Mononuclear cell (primary cell): Measurements from ENCODE around the gene TMEM163. TPM values are rescaled to one million over a fixed set of nuclear protein-coding genes. Genes with fewer than 3 reads are reported as not detected.
"Not testable (repeated sequence)": the region's sequence is repeated elsewhere in the genome, so short reads cannot be mapped to it uniquely, and the experiment has no call there.

Experiments
- H3K27me3 ChIP-seq: 2 replicates; pipeline ENCODE4 v1.6.0; 2011; ENCODE audit warnings: low read length, control low read depth; ENCODE audit not compliant: insufficient read depth
- H3K4me1 ChIP-seq: 2 replicates; pipeline ENCODE4 v1.5.1; 2011; ENCODE audit warnings: mild to moderate bottlenecking, low read length, control low read depth; ENCODE audit not compliant: insufficient read depth
- H3K4me3 ChIP-seq: 2 replicates; pipeline ENCODE4 v1.5.1; 2011; ENCODE audit warnings: mild to moderate bottlenecking, low read length, moderate library complexity
- H3K9me3 ChIP-seq: 2 replicates; pipeline ENCODE4 v1.5.1; 2011; ENCODE audit warnings: low read depth, mild to moderate bottlenecking, control low read depth, low read length
- total RNA-seq: library from RNA; depleted of rRNA; stranded (reverse); fragments of >200 nt; gene quantifications from one replicate; pipeline ENCODE4 v1.2.3, GENCODE V29; 2012

The TMEM163 gene
- total RNA-seq, 1 donor, result 0.63 TPM

- Histone ChIP-seq H3K4me3 (no peak overlapping the region), H3K9me3 (no peaks in the 10 kb centered on the region), H3K4me1 (no peaks in the 10 kb centered on the region), H3K27me3 (no peaks in the 10 kb centered on the region)
These were observed 136.8 kb downstream of the TMEM163 start for GRCh38 chr2:134581877-134582546.

DNA sequence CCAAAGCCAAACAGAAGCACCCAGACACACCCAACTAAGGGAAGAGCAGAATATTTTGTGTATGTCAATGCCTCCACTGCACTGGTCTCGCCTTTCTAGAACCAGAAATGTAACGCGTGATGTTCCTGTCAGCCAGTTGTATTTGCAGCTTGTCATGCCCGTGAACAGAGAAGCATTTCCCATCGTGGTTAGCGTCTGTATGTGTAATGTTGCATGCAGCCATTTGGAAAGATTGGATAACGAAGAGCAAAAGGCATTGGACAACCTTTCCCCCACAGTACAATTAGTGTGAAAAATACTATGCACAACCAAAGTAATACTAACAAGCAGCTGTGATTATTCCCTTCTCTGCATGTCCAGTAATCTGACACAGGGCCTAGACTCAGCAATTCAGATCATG, 140.5 kb downstream of the TMEM163 start:
- Histone ChIP-seq H3K4me3 (no peak overlapping the region), H3K9me3 (no peaks in the 10 kb centered on the region), H3K4me1 (no peaks in the 10 kb centered on the region), H3K27me3 (no peaks in the 10 kb centered on the region)

DNA sequence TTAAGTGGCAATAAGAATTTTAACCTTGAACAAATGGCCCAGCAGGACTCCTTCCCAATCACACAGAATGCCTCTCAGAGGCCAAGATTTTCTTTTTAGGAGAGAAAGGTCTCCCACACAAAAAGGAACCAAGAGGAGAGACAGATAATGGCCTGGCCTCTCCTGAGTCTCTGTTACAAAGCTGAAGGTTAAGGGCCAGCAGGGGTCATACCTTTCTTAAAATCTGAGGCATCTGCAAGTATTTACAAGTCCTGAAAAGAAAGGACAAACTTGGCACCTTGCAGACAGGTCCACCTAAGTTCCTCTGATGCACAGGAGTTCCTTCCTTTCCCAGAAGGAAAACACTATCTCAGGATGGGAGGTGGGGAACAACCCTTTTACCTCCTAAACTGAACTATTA, 142.3 kb downstream of the TMEM163 start:
- no peaks in the 10 kb centered on the region for H3K9me3 ChIP-seq
- H3K4me1 ChIP-seq, result no peaks in the 10 kb centered on the region
- no peaks in the 10 kb centered on the region for H3K27me3 ChIP-seq
- H3K4me3 ChIP-seq, result no peak overlapping the region

DNA sequence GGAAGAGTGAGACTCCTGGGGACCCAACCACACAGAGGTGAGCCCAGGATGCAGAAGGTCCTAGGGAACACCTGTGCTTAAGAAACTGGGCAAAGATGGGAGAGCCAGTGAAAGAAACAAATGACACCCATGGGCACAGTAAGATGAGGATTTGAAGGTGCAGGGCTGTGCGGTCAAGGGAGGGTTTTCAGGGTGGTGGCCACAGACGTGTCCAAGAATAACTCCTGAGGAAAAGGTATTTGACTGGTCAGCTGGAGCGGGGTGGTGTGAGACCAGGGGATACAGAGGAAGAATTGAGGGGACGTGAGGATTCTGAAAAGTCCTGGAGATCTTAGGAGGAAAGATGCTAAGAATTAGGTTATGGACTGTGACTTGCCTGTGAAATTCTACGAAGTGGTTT, 142.9 kb downstream of the TMEM163 start:
- H3K4me3 ChIP-seq, result no peak overlapping the region
- H3K9me3 ChIP-seq, result no peaks in the 10 kb centered on the region
- H3K4me1 ChIP-seq, result no peaks in the 10 kb centered on the region
- no peaks in the 10 kb centered on the region for H3K27me3 ChIP-seq

DNA sequence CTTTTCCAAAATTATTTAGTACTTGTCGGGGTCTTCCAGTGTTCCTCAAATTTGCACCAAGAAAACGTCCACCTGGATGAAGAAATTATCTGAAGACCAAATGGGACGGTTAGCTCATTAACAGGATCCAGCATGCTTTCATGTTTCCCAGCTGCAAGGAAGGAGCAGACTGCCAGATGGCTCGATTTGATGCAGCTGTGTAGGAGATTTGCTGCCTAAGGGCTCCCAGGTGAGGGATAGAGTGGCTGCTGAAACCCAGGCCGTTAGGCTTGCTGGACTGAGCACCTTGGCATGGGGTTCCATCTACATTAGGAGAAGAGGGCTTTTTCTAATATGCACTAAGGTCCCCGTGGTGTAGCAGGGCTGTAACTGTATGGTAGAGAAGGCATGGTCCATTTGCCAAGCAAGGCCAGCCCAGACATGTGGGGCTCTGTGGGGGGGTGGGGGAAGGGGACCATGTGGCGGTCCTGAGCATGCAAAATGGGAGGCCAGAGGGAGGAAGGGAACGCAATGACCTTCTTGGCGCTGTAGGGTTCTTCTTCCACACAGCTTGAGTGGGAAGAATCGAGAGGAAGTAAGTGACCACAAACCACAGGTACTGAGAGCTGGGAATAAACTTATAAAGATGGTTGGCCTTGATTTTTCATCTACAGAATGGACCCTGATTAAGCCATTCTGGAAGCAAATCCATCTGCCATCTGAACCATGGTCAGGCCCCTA, 144.0 kb downstream of the TMEM163 start:
- no peaks in the 10 kb centered on the region for H3K27me3 ChIP-seq
- no peaks in the 10 kb centered on the region for H3K9me3 ChIP-seq
- H3K4me1 ChIP-seq, result no peaks in the 10 kb centered on the region
- H3K4me3 ChIP-seq, result no peak overlapping the region

GRCh38 chr2:134573724-134574123, 145.1 kb downstream of the TMEM163 start:
- no peaks in the 10 kb centered on the region for H3K4me1 ChIP-seq
- no peaks in the 10 kb centered on the region for H3K9me3 ChIP-seq
- H3K4me3 ChIP-seq, result no peak overlapping the region
- H3K27me3 ChIP-seq, result no peaks in the 10 kb centered on the region

- Histone ChIP-seq H3K9me3 (no peaks in the 10 kb centered on the region), H3K4me1 (no peaks in the 10 kb centered on the region), H3K27me3 (no peaks in the 10 kb centered on the region), H3K4me3 (no peak overlapping the region)
These were observed 145.8 kb downstream of the TMEM163 start for GRCh38 chr2:134573085-134573370.

GRCh38 chr2:134572314-134573084, 146.3 kb downstream of the TMEM163 start:
- no peaks in the 10 kb centered on the region for H3K9me3 ChIP-seq
- no peaks in the 10 kb centered on the region for H3K4me1 ChIP-seq
- H3K27me3 ChIP-seq, result no peaks in the 10 kb centered on the region
- H3K4me3 ChIP-seq, result no peak overlapping the region

DNA sequence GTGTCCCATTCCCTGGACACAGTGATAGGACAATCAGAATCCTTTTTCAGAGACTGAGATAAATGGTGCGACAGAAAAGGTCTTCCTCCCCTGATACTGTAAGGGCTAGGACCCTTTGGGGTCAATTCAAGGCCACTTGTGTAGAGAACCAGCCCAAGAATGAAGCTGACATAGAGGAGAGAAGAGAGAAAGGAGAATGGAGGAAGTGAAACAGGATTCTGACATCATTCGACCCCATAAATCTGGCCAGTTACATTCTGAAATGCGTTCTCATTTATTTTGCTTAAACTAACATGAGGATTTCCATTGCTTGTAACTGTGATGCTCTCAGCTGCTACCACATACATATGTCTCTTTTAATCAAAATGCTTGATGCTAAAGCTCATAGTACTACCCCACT, 148.1 kb downstream of the TMEM163 start:
- peaks cover 2% of the 10 kb centered on the region for H3K27me3 ChIP-seq
- H3K4me3 ChIP-seq, result no peak overlapping the region
- no peaks in the 10 kb centered on the region for H3K4me1 ChIP-seq
- H3K9me3 ChIP-seq, result no peaks in the 10 kb centered on the region

GRCh38 chr2:134568413-134568812, 150.4 kb downstream of the TMEM163 start:
- no peaks in the 10 kb centered on the region for H3K9me3 ChIP-seq

GRCh38 chr2:134567666-134568065, 151.1 kb downstream of the TMEM163 start:
- Histone ChIP-seq H3K27me3 (peaks cover 2% of the 10 kb centered on the region), H3K4me1 (no peaks in the 10 kb centered on the region), H3K9me3 (no peaks in the 10 kb centered on the region), H3K4me3 (no peak overlapping the region)

More at GRCh38 chr2:134568413-134568812, 150.4 kb downstream of the TMEM163 start:
- Histone ChIP-seq H3K27me3 (peaks cover 2% of the 10 kb centered on the region), H3K4me1 (no peaks in the 10 kb centered on the region), H3K4me3 (no peak overlapping the region)

DNA sequence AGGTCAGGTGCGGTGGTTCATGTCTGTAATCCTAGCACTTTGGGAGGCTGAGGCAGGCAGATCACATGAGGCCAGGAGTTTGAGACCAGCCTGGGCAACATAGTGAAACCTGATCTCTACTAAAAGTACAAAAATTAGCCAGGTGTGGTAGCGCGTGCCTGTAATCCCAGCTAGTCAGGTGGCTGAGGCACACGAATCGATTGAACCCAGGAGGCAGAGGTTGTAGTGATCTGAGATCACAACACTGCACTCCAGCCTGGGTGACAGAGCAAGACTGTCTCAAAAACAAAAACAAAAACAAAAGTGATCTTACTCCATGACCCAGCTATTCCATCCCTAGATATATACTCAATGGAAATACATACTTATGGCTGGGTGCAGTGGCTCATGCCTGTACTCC, 153.8 kb downstream of the TMEM163 start:
- H3K4me1 ChIP-seq, H3K9me3 ChIP-seq, H3K4me3 ChIP-seq, H3K27me3 ChIP-seq: not testable (repeated sequence)

GRCh38 chr2:134564549-134564948, 154.3 kb downstream of the TMEM163 start:
- Histone ChIP-seq H3K4me1 (no peaks in the 10 kb centered on the region), H3K9me3 (no peaks in the 10 kb centered on the region), H3K27me3 (peaks cover 2% of the 10 kb centered on the region), H3K4me3 (no peak overlapping the region)

DNA sequence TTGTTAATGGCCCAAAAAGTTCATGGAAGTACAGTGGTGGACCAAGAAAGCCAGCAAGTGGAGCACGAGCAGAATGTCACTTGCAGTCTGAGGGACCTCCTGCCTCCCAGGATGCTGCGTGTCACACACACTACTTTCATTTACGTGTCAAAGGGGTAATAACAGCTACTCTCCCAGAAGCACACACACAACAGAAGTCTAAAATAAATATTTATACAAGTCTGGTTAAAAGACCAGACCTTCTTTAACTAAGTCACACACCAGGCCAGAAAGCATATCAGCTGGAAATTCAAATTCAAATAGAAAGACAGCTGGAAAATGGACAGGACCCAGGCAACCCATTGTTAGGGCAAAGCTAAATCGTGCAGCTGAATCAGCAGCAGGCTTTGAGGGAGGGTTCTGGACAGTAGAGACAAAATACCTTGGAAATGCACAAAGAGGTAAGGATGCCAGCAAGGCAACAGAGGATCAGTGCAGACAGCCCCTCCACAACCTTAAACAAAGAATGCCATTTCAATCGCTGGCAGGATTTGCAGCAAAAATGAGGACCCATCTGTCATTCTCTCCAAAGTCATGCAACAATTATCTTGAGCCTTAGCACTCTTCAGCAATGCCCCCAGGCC, 160.5 kb downstream of the TMEM163 start:
- H3K27me3 ChIP-seq, result no peaks in the 10 kb centered on the region
- H3K4me3 ChIP-seq, result no peak overlapping the region
- H3K9me3 ChIP-seq, result no peaks in the 10 kb centered on the region
- no peaks in the 10 kb centered on the region for H3K4me1 ChIP-seq

DNA sequence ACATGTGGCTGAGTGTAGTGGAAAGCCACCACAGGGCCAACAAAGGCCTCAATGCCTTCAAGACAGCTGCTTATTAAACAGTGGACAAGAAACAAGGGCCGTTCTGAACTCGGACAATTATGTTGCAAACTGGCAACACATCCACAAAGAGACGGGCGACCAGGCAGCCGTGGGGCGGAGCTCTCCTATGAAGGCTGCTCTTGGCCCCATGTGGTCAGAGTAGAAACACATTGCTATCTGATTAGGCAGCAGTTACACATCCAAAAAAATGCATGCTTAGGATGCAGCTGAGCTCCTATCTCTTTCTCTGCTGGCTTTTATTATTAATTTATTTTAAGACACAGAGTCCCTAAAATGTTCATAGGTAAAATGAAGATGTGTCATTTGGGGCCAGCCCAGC, 163.4 kb downstream of the TMEM163 start:
- H3K27me3 ChIP-seq, result no peaks in the 10 kb centered on the region
- H3K9me3 ChIP-seq, result no peaks in the 10 kb centered on the region
- H3K4me1 ChIP-seq, result no peaks in the 10 kb centered on the region
- no peak overlapping the region for H3K4me3 ChIP-seq
